Astrocyte (in vitro differentiated cells and primary cell): Measurements from ENCODE around the gene KRTAP2-4.
"Not testable (repeated sequence)": the region's sequence is repeated elsewhere in the genome, so short reads cannot be mapped to it uniquely, and the experiment has no call there.

Experiments
- CTCF ChIP-seq: IDR thresholded peaks from 2 replicates; pipeline ENCODE4 v1.5.1; 2011; ENCODE audit warnings: low read depth, mild to moderate bottlenecking, inconsistent platforms, low read length, moderate library complexity; ENCODE audit not compliant: insufficient read depth
- EZH2 ChIP-seq: IDR thresholded peaks from 2 replicates; pipeline ENCODE4 v1.6.1; 2012; ENCODE audit warnings: mild to moderate bottlenecking, low read length, inconsistent platforms; ENCODE audit not compliant: insufficient read depth

GRCh38 chr17:41059276-41060051 lies 6.2 kb downstream of the KRTAP2-4 start:
- TF ChIP-seq CTCF, EZH2: not testable (repeated sequence)
